SK-N-SH treated with all-trans-retinoic acid at 6 μM for 48 hours (cell line): ENCODE data around the gene HSPB8.

Experiments
- ATAC-seq: fragments of 200-7000 bp; cut with Tn5 transposase; 3 replicates; pipeline ENCODE4 v1.9.1; 2020; ENCODE audit warnings: mild to moderate bottlenecking, moderate library complexity
- ARNTL ChIP-seq: fragments of 450-650 bp; formaldehyde crosslinking; IDR thresholded peaks from 2 replicates; pipeline ENCODE4 v1.5.0; 2020; ENCODE audit warnings: low read depth, mild to moderate bottlenecking, moderate library complexity, borderline replicate concordance
- BACH2 ChIP-seq: fragments of 250-450 bp; sonication (Bioruptor Pico); IDR thresholded peaks from 2 replicates; pipeline ENCODE4 v1.9.0; 2021; ENCODE audit warnings: mild to moderate bottlenecking, borderline replicate concordance
- CREB5 ChIP-seq: fragments of 250-450 bp; sonication (Bioruptor Pico); IDR thresholded peaks from 2 replicates; pipeline ENCODE4 v1.5.1; 2020; ENCODE audit warnings: low read depth, mild to moderate bottlenecking, moderate library complexity
- CSDC2 ChIP-seq: fragments of 250-450 bp; sonication (Bioruptor Pico); IDR thresholded peaks from 2 replicates; pipeline ENCODE4 v1.5.0; 2020; ENCODE audit warnings: mild to moderate bottlenecking, moderate library complexity
- CSRNP3 ChIP-seq: fragments of 250-450 bp; sonication (Bioruptor Pico); IDR thresholded peaks from 2 replicates; pipeline ENCODE4 v1.5.1; 2021; ENCODE audit warnings: mild to moderate bottlenecking, moderate library complexity
- ESRRG ChIP-seq: fragments of 250-450 bp; sonication (Bioruptor Pico); IDR thresholded peaks from 2 replicates; pipeline ENCODE4 v1.6.1; 2021; ENCODE audit warnings: mild to moderate bottlenecking
- GLIS3 ChIP-seq: fragments of 250-450 bp; sonication (Bioruptor Pico); IDR thresholded peaks from 2 replicates; pipeline ENCODE4 v1.5.0; 2020; ENCODE audit warnings: mild to moderate bottlenecking, moderate library complexity
- ISL1 ChIP-seq: fragments of 250-450 bp; sonication (Bioruptor Pico); IDR thresholded peaks from 2 replicates; pipeline ENCODE4 v2.1.2; 2022; ENCODE audit warnings: mild to moderate bottlenecking, moderate library complexity
- OSR1 ChIP-seq: fragments of 250-450 bp; sonication (Bioruptor Pico); IDR thresholded peaks from 2 replicates; pipeline ENCODE4 v1.8.0; 2022; ENCODE audit warnings: moderate library complexity, mild to moderate bottlenecking, inconsistent platforms
- PATZ1 ChIP-seq: fragments of 250-450 bp; sonication (Bioruptor Pico); IDR thresholded peaks from 2 replicates; pipeline ENCODE4 v1.8.0; 2020; ENCODE audit warnings: mild to moderate bottlenecking, moderate library complexity, borderline replicate concordance
- PPARA ChIP-seq: fragments of 250-450 bp; sonication (Bioruptor Pico); IDR thresholded peaks from 2 replicates; pipeline ENCODE4 v1.5.0; 2020; ENCODE audit warnings: mild to moderate bottlenecking, borderline replicate concordance
- RARB ChIP-seq: fragments of 250-450 bp; sonication (Bioruptor Pico); IDR thresholded peaks from 2 replicates; pipeline ENCODE4 v1.8.0; 2021; ENCODE audit warnings: mild to moderate bottlenecking, moderate library complexity
- SNAI2 ChIP-seq: fragments of 250-450 bp; sonication (Bioruptor Pico); IDR thresholded peaks from 2 replicates; pipeline ENCODE4 v1.5.0; 2020; ENCODE audit warnings: mild to moderate bottlenecking, moderate library complexity
- TCF4 ChIP-seq: fragments of 250-450 bp; sonication (Bioruptor Pico); IDR thresholded peaks from 2 replicates; pipeline ENCODE4 v1.8.0; 2021; ENCODE audit warnings: mild to moderate bottlenecking, moderate library complexity, borderline replicate concordance
- TOX ChIP-seq: fragments of 250-450 bp; sonication (Bioruptor Pico); IDR thresholded peaks from 2 replicates; pipeline ENCODE4 v1.8.0; 2021; ENCODE audit warnings: mild to moderate bottlenecking, moderate library complexity, borderline replicate concordance
- TSHZ2 ChIP-seq: fragments of 250-450 bp; sonication (Bioruptor Pico); IDR thresholded peaks from 2 replicates; pipeline ENCODE4 v1.5.0; 2020; ENCODE audit warnings: mild to moderate bottlenecking, moderate library complexity
- ZFP3 ChIP-seq: fragments of 250-450 bp; sonication (Bioruptor Pico); IDR thresholded peaks from 2 replicates; pipeline ENCODE4 v1.5.0; 2020; ENCODE audit warnings: mild to moderate bottlenecking, moderate library complexity
- ZFP30 ChIP-seq: fragments of 450-650 bp; formaldehyde crosslinking; IDR thresholded peaks from 2 replicates; pipeline ENCODE4 v1.5.0; 2022; ENCODE audit warnings: mild to moderate bottlenecking, moderate library complexity
- ZNF565 ChIP-seq: fragments of 450-650 bp; formaldehyde crosslinking; conservative IDR thresholded peaks from 2 replicates; pipeline ENCODE4 v1.5.0; 2020; ENCODE audit warnings: low read depth, mild to moderate bottlenecking, moderate library complexity
- ZNF8 ChIP-seq: fragments of 450-650 bp; formaldehyde crosslinking; IDR thresholded peaks from 2 replicates; pipeline ENCODE4 v1.5.0; 2020; ENCODE audit warnings: mild to moderate bottlenecking, moderate library complexity

HSPB8 gene

GRCh38 chr12:119230807-119231206, 52.1 kb downstream of the HSPB8 start:
- ATAC-seq, result no peak

GRCh38 chr12:119231774-119232173, 53.0 kb downstream of the HSPB8 start:
- TF ChIP-seq PPARA (CRISPR knock-in tag) (no peak), ISL1 (CRISPR knock-in tag) (no peak), CSDC2 (no peak), BACH2 (CRISPR knock-in tag) (no peak), ESRRG (no peak), CREB5 (CRISPR knock-in tag) (no peak), TSHZ2 (CRISPR knock-in tag) (no peak), ARNTL (CRISPR knock-in tag) (no peak), TOX (CRISPR knock-in tag) (no peak)
- ATAC-seq, result no peak

More at GRCh38 chr12:119230807-119231206, 52.1 kb downstream of the HSPB8 start:
- no peak for TF ChIP-seq PATZ1 (CRISPR knock-in tag)
- no peak for TF ChIP-seq SNAI2 (CRISPR knock-in tag)
- TF ChIP-seq CREB5 (CRISPR knock-in tag), result no peak
- no peak for TF ChIP-seq OSR1 (CRISPR knock-in tag)
- no peak for TF ChIP-seq RARB (CRISPR knock-in tag)
- no peak for TF ChIP-seq TSHZ2 (CRISPR knock-in tag)
- no peak for TF ChIP-seq ESRRG
- no peak for TF ChIP-seq ZNF565
- TF ChIP-seq TCF4 (CRISPR knock-in tag), result no peak
- no peak for TF ChIP-seq GLIS3
- no peak for TF ChIP-seq CSRNP3 (CRISPR knock-in tag)
- no peak for TF ChIP-seq ZNF8 (CRISPR knock-in tag)
- TF ChIP-seq PPARA (CRISPR knock-in tag), result no peak
- TF ChIP-seq, all 23 proteins: peak for 0

GRCh38 chr12:119235197-119235751, 56.5 kb downstream of the HSPB8 start:
- TF ChIP-seq OSR1 (CRISPR knock-in tag) (no peak), ZFP30 (CRISPR knock-in tag) (no peak), ZNF8 (CRISPR knock-in tag) (no peak), GLIS3 (no peak), ZFP3 (CRISPR knock-in tag) (no peak), CREB5 (CRISPR knock-in tag) (no peak), TOX (CRISPR knock-in tag) (no peak)
- no peak for ATAC-seq
